GM18511 (cell line): Measurements from ENCODE around the gene TPSD1.

Source experiments
- ATAC-seq: cut with Tn5 transposase; IDR thresholded peaks from one replicate; pipeline ENCODE4 v1.9.1; 2021; ENCODE audit warnings: mild to moderate bottlenecking, moderate library complexity; ENCODE audit not compliant: unreplicated experiment

The TPSD1 gene

GRCh38 chr16:1297018-1297696 is 41.3 kb downstream of the TPSD1 start:
- no peak for ATAC-seq

DNA sequence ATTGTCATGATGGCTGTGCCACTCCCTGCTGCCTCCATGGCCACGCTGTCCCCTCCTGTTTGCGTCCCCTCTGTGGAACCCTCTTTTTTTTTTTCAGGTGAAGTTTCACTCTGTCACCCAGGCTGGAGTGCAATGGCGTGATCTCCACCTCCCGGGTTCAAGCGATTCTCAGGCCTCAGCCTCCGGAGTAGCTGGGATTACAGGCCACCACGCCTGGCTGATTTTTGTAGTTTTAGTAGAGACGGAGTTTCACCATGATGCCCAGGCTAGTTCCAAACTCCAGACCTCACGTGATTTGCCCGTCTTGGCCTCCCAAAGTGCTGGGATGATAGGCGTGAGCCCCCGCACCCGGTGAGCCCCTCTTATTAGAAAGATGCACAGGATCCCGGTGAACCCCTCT is 42.5 kb downstream of the TPSD1 start:
- ATAC-seq: no peak

DNA sequence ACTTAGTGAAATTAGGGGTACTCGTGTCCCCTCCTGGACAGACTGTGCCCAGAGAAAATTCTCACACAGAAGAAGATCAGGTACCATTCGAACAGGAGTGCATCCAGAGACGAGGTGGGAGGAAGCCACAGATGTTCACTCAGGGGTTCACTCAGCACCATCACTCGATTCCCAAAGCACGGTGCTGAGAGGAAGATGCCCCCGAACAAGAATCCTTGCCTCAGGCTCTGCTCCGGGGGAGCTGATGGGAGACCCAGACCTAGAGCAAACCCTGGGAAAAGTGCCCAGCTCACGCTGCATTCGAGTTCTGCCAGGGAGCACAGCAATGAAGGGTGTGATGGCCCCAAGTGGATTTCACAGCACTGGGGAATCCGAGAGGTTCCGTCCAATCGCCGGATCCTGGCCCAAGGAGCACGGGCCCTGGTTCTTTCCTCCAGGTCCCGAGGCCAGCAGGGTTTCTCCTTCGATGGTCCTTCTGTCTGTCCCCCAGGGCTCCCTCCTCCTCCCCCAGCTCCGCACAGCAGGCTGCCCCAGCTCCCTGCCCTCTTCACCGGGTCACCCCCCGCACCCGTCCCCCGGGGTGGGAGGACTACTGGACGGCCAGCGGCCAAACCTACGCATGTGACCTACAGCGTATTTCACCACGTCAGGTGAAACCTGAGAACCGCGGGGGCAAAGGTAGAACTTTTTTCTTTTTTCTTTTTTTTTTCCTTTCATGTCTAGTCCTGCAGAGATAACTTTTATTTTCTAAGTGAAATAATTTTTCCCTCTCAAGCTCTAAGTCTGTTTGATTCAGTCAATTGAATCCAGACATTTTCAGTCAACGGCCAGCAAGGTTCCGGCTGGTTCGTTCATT is 43.4 kb downstream of the TPSD1 start:
- no peak for ATAC-seq

DNA sequence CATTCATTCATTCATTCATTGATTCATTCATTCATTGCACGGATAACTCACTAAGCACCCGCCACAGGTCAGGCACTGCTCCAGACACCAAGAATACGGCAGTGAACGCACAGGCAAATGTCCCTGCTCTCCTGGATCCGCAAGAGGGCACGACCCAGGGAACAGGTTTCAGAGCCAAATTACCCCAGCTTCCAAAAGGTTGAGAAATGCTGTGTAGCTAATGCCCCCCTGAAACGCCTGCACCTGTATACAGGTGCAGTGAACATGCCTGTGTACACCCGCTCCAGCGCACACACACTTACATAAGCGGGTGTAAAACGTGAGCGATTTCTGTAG is 44.0 kb downstream of the TPSD1 start:
- no peak for ATAC-seq

DNA sequence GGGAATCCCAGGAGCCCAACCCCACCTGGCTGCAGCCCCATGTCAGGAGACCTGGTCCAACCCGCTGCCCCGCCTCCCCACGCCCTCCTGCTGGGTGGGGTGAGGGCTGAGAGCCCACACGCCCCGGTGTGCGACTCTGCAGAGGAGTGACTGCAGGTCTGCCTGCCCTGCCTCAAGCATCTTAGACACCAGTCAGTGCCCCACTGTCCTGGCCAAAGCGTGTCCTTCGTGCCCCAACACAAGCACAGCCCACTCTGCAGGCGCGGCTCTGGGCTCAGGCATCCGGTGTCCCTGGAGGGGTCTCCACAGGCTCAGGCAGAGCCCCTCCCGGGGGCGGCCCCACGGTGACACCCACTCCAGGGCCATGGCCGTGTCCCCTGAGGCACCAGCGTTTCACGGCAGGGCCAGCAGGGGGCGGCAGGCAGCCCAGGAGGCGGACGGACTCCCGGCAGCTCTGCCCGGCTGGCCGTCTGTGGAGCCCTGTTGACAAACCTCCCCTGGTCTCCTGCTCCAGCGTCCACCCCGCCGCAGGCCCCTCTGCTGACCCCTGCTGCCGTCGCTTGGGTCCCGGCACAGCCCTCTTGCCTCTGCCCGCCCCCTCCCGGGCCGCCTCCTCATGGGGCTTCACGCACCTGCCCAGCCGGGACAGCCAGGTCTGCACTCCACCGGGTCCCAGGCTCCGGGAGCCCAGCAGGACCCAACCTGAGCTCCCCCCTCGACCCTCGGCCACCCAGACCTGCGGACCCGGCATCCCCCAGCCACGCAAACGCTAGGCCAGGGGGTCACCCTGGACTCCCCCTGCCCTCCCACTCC is 45.0 kb downstream of the TPSD1 start:
- ATAC-seq: peak; percentile 50

GRCh38 chr16:1301562-1301961 is 45.7 kb downstream of the TPSD1 start:
- no peak for ATAC-seq

DNA sequence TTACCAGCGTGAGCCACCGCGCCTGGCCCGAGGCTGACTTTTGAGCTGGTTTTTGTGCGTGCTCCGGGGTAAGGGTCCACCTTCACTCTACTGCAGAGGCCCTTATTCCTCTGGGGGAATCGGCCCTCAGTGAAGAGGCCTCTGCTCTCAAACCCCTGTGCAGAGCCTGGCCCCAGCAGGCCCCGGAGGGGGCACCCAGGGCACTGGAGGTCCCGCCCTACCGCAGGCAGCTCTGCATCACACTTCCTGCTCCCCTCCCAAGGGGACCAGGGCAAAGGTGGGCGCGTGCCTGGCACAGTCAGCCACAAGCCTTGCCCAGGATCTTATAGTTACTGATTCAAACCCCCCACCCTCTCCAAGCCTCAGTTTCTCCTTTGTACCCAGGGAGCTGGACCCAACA is 50.0 kb downstream of the TPSD1 start:
- ATAC-seq: no peak

DNA sequence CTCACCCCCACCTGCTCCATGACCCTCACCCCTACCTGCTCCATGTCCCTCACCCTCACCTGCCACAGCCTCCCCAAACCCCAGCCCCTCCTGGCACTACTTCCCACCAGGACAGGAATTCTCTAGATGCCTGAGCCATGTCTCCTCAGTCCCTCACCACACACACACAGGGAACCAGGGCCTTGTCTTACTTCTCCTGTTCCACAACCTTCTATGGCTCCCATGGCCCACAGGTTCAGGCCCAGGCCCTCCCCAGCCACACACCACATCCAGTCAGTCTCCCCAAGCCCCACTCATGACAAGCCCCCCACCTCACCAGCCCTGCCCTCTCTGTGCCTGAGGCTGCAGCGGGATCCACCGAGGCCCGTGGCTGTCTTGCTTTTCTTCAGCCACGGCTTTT is 50.5 kb downstream of the TPSD1 start:
- ATAC-seq: no peak

GRCh38 chr16:1308036-1308976 is 52.4 kb downstream of the TPSD1 start:
- peak; percentile 30 for ATAC-seq
